ENCODE results near the gene SMG9.

DNA sequence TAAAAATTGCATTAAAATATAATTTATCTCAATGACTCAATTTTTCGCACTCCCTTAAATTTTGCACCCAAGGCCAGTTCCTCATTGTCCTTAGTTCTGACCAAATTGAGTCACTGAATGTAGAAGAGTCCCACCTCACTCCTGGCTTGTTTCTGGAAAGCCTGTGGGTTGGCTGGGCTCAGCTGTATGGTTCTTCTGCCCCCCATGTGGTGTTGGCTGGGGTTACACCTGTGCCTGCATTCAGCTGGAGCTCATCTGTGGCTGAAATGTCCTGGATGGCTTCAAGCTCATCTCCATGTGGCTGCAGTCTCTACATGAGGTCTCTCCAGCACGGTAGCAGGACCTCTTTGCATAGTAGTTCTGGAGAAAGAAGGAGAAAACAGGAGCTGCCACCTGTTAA lies 46.0 kb downstream of the SMG9 start:
- TF ChIP-seq POLR2AphosphoS5 (IDR thresholded peaks at IDR 0.05; ENCODE audit: low read depth, low read length) = no peak
- TF ChIP-seq REST (IDR thresholded peaks at IDR 0.05; ENCODE audit: insufficient read depth in 1 of 2, low read depth in 2 of 2, low read length in 2 of 2) = no peak
- TF ChIP-seq TAF1 (IDR thresholded peaks at IDR 0.05; ENCODE audit: borderline replicate concordance, insufficient read depth, low read length) = no peak
- no peak for TF ChIP-seq FOXP2 (optimal IDR thresholded peaks at IDR 0.05; ENCODE audit: borderline replicate concordance, extremely low read depth, extremely low read length, insufficient read depth)
- TF ChIP-seq SIN3A (IDR thresholded peaks at IDR 0.05; ENCODE audit: borderline replicate concordance, insufficient read depth, low read length) = no peak
